K562 (cell line): ENCODE measurements around the gene COQ3. TPM values are rescaled to one million over a fixed set of nuclear protein-coding genes. Genes with fewer than 3 reads are reported as not detected.

Source experiments
- ATAC-seq: fragments of 200-7000 bp; cut with Tn5 transposase; 3 replicates; pipeline ENCODE4 v1.9.1; 2020; ENCODE audit warnings: moderate library complexity
- BruUV-seq: library from RNA; stranded (reverse); fragments of 400-500 nt; replicated peaks from 2 replicates; lab custom pipeline; 2021; lab: Mats Ljungman, UMichigan
- CTCF ChIA-PET: fragments of 300-600 bp; formaldehyde crosslinking; extraction: SDS; loops from one replicate; lab custom pipeline; 2021; ENCODE audit warnings: low intra/inter-chr PET ratio; lab: Yijun Ruan, JAX
- POLR2A ChIA-PET: fragments of 300-600, 350-650 bp; sonication (Branson Sonifier 250); formaldehyde crosslinking; extraction: SDS; loops from one replicate; lab custom pipeline; 2021; ENCODE audit warnings: antibody characterized with exemption, inconsistent platforms; lab: Yijun Ruan, JAX
- DNase-seq, 4 experiments: peaks; one replicate each; pipeline versions ENCODE4 v3.0.0 to v3.0.0-alpha.2; 2011 to 2018; ENCODE audit warnings: low spot score in 3 of 4, mixed read lengths in 3 of 4; ENCODE audit errors: extremely low read depth in 1 of 4
- FAIRE-seq: peaks from 2 replicates; lab custom pipeline; 2011; peaks lifted over from hg19 to GRCh38; lab: Jason Lieb, UNC
- H2AFZ ChIP-seq: 2 replicates; pipeline ENCODE4 v1.6.0; 2011; ENCODE audit warnings: low read depth, low read length, control low read depth, inconsistent platforms
- H3K27ac ChIP-seq: fragments of 200-600 bp; 3 replicates; pipeline ENCODE4 v1.8.0; 2011; ENCODE audit warnings: low read depth, mild to moderate bottlenecking, control low read depth, inconsistent platforms, low read length, moderate library complexity, mixed read lengths; ENCODE audit errors: extremely low read depth
- H3K27me3 ChIP-seq, 2 experiments: fragments of 300-600 bp in 1 of 2; 2 replicates in 1 of 2; 3 replicates in 1 of 2; pipeline versions ENCODE4 v1.6.0 to v1.8.0; 2011; ENCODE audit warnings: inconsistent platforms in 2 of 2, low read length in 2 of 2, mild to moderate bottlenecking in 1 of 2, mixed read lengths in 1 of 2, moderate library complexity in 1 of 2; ENCODE audit not compliant: control insufficient read depth in 2 of 2, insufficient read depth in 2 of 2
- H3K36me3 ChIP-seq: fragments of 300-600 bp; 3 replicates; pipeline ENCODE4 v1.8.0; 2011; ENCODE audit warnings: mild to moderate bottlenecking, low read length, inconsistent platforms; ENCODE audit not compliant: control insufficient read depth, insufficient read depth
- H3K4me1 ChIP-seq, 2 experiments: fragments of 200-600 bp in 1 of 2; replicated peaks in 1 of 2; 2 replicates in 1 of 2; 3 replicates in 1 of 2; pipeline versions ENCODE4 v1.5.1 to v1.8.0; 2011; ENCODE audit warnings: inconsistent platforms in 2 of 2, low read length in 2 of 2, mild to moderate bottlenecking in 1 of 2, mixed read lengths in 1 of 2, moderate library complexity in 1 of 2; ENCODE audit not compliant: control insufficient read depth in 2 of 2, insufficient read depth in 2 of 2
- H3K4me2 ChIP-seq: 2 replicates; pipeline ENCODE4 v1.6.1; 2011; ENCODE audit warnings: low read length, control low read depth, inconsistent platforms, mixed read lengths; ENCODE audit not compliant: insufficient read depth
- H3K4me3 ChIP-seq: fragments of 200-600 bp; sonication (generic), shearing (Covaris generic); 2 replicates; pipeline ENCODE4 v1.5.1; 2016; ENCODE audit warnings: control low read depth, inconsistent platforms
- H3K79me2 ChIP-seq: fragments of 200-600 bp; 3 replicates; pipeline ENCODE4 v1.8.0; 2011; ENCODE audit warnings: low read length, inconsistent platforms; ENCODE audit not compliant: control insufficient read depth, insufficient read depth
- H3K9ac ChIP-seq, 2 experiments: 2 replicates each; pipeline versions ENCODE4 v1.6.0 to v1.6.1; 2011; ENCODE audit warnings: low read depth in 2 of 2, low read length in 2 of 2, control low read depth in 1 of 2, inconsistent platforms in 1 of 2, mild to moderate bottlenecking in 1 of 2, mixed read lengths in 1 of 2; ENCODE audit not compliant: insufficient read depth in 1 of 2
- H3K9me1 ChIP-seq: one replicate; pipeline ENCODE4 v1.6.0; 2011; ENCODE audit warnings: inconsistent platforms, mild to moderate bottlenecking, low read length, moderate library complexity; ENCODE audit not compliant: control insufficient read depth, insufficient read depth
- H3K9me3 ChIP-seq: replicated peaks from 2 replicates; pipeline ENCODE4 v1.5.1; 2011; ENCODE audit warnings: low read depth, low read length, inconsistent platforms; ENCODE audit not compliant: control insufficient read depth, insufficient read depth
- H4K20me1 ChIP-seq: replicated peaks from 2 replicates; pipeline ENCODE4 v1.6.1; 2011; ENCODE audit warnings: low read length, inconsistent platforms, mixed read lengths; ENCODE audit not compliant: control insufficient read depth, insufficient read depth
- BRF1 ChIP-seq: IDR thresholded peaks from 3 replicates; pipeline ENCODE4 v1.6.1; 2011; ENCODE audit warnings: borderline replicate concordance, mild to moderate bottlenecking; ENCODE audit not compliant: insufficient read length; ENCODE audit errors: extremely low read depth
- GABPB2 ChIP-seq: fragments of 250-450 bp; sonication (Bioruptor Pico); conservative IDR thresholded peaks from 2 replicates; pipeline ENCODE4 v1.5.1; 2021; ENCODE audit warnings: mild to moderate bottlenecking
- RBBP5 ChIP-seq: fragments of 200-600 bp; sonication (generic); IDR thresholded peaks from 2 replicates; pipeline ENCODE4 v1.6.1; 2012; ENCODE audit warnings: borderline replicate concordance, mild to moderate bottlenecking, low read length, control low read depth, inconsistent platforms; ENCODE audit not compliant: insufficient read depth, poor library complexity, severe bottlenecking
- RBM14 ChIP-seq: fragments of 200-400 bp; formaldehyde crosslinking; IDR thresholded peaks from 2 replicates; pipeline ENCODE4 v1.6.1; 2018; ENCODE audit warnings: low read depth, mild to moderate bottlenecking, low read length, moderate library complexity, borderline replicate concordance; ENCODE audit not compliant: insufficient read depth
- SREBF1 ChIP-seq: fragments of 150-350 bp; IDR thresholded peaks from 2 replicates; pipeline ENCODE4 v1.6.1; 2014; ENCODE audit warnings: antibody characterized with exemption, low read depth, low read length, borderline replicate concordance
- XRCC4 ChIP-seq: IDR thresholded peaks from one replicate; pipeline ENCODE4 v1.6.1; 2011; ENCODE audit not compliant: insufficient read depth, insufficient read length; ENCODE audit errors: extremely low read depth
- XRCC5 ChIP-seq: fragments of 200-400 bp; formaldehyde crosslinking; IDR thresholded peaks from 2 replicates; pipeline ENCODE4 v1.6.1; 2017; ENCODE audit warnings: low read depth, mild to moderate bottlenecking, low read length
- ZBTB12 ChIP-seq: fragments of 250-450 bp; sonication (Bioruptor Pico); IDR thresholded peaks from 2 replicates; pipeline ENCODE4 v1.4.0; 2020
- WGBS: fragments of 100-300 bp; shearing (Covaris generic); methylation state at CpG from one replicate; pipeline ENCODE4 v1.1.6; 2016; ENCODE audit warnings: low coverage, mixed read lengths; ENCODE audit not compliant: insufficient coverage; ENCODE audit errors: missing lambda C conversion rate; 5-methylcytosine and 5-hydroxymethylcytosine counted together
- in situ Hi-C: fragments of 300-500 bp; cut with MboI; formaldehyde crosslinking; loops from 4 replicates; pipeline ENCODE4 v1.15.0; 2018; ENCODE audit warnings: inconsistent platforms, mixed read lengths
- intact Hi-C: fragments of 100-400 bp; cut with micrococcal nuclease; formaldehyde crosslinking; loops from 2 replicates; pipeline ENCODE4 v1.14.2; 2022
- polyA plus RNA-seq, 8 experiments: library from polyadenylated mRNA; depleted of rRNA in 4 of 8; stranded (reverse) in 5 of 8; unstranded in 3 of 8; fragments of >200 nt; fragmentation: Nextera tagmentation in 2 of 8; fragmentation: Illumina TruSeq in 1 of 8; extraction: Ambion mirVana in 2 of 8; extraction: Trizol in 1 of 8; gene quantifications; 2 replicates each; pipeline versions ENCODE4 v1.2.1 to v1.2.3, GENCODE V29; 2011 to 2014; ENCODE audit warnings: inconsistent platforms in 1 of 8, missing spikeins in 1 of 8
- total RNA-seq, 7 experiments: library from RNA; depleted of rRNA in 6 of 7; stranded (reverse); fragments of >200 nt in 6 of 7; fragmentation: Illumina TruSeq in 2 of 7; extraction: Trizol in 2 of 7; gene quantifications; 2 replicates each; pipeline versions ENCODE4 v1.2.1 to v1.2.3, GENCODE V29; 2011 to 2021; ENCODE audit warnings: low replicate concordance in 1 of 7
- TF ChIP-seq, protein P1 (sequence below): fragments of 250-450 bp; sonication (Bioruptor Pico); IDR thresholded peaks from 2 replicates; pipeline ENCODE4 v1.8.0; 2022; ENCODE audit warnings: moderate library complexity, mild to moderate bottlenecking, inconsistent platforms

COQ3 gene
- total and polyA plus RNA-seq, 9 of the 15 experiments (the other 6 are each of a cell fraction or from before 2014, with no cell fraction given), result 16.9 to 137 (median 33.9) TPM

DNA sequence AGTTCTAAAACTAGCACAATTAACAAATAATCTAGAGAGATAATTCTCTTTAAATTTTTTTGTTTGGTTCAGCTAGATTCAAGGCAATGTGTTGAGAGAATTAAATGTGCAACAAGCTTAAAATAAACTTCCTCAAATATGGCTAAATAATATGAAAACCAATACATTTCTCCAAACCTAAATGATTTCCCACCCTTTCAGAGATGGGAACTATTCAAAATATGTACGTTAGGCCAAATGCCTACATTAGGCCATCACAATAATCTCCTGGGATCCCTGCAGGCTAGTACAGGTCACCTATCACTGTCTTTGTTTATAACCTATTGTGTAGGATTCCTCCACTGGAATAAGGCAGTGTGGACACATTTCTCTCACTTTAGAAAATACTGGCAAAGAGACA lies 46.2 kb downstream of the COQ3 start:
- Histone ChIP-seq H3K27me3 (peaks cover 18 to 43% of the 10 kb centered on the region in 2 experiments; a peak in 4 of 5 replicates), H2AFZ (no peak overlapping the region), H3K9me1 (no peaks in the 10 kb centered on the region), H3K27ac (no peak overlapping the region), H3K9ac (no peak overlapping the region), H3K4me2 (no peak overlapping the region), H3K4me3 (no peak overlapping the region), H3K79me2 (no peaks in the 10 kb centered on the region), H3K4me1 (peaks cover 0 to 13% of the 10 kb centered on the region in 2 experiments; a peak in 2 of 5 replicates), H3K9me3 (no peaks in the 10 kb centered on the region), H4K20me1 (no peaks in the 10 kb centered on the region; the same call in 1 of the 2 replicates), H3K36me3 (no peaks in the 10 kb centered on the region)
- ChIA-PET CTCF (no interaction called here), POLR2A (interaction anchor here (1.1 to 1.5 kb wide), 2 partner anchors 12 to 17 kb away, joined by 3 to 5 read pairs; no protein-coding TSS in a partner anchor)
- no peak for FAIRE-seq
- BruUV-seq, result no TSS peak
- no peak for TF ChIP-seq ZBTB12 (CRISPR knock-in tag)
- TF ChIP-seq RBBP5, result no peak
- no peak for TF ChIP-seq RBM14
- TF ChIP-seq XRCC4, result no peak
- TF ChIP-seq BRF1, result no peak
- TF ChIP-seq, protein P1, sequence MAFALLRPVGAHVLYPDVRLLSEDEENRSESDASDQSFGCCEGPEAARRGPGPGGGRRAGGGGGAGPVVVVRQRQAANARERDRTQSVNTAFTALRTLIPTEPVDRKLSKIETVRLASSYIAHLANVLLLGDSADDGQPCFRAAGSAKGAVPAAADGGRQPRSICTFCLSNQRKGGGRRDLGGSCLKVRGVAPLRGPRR, result no peak
- no peak for TF ChIP-seq XRCC5
- TF ChIP-seq GABPB2 (CRISPR knock-in tag), result no peak
- no peak for TF ChIP-seq SREBF1
- ATAC-seq, result no peak
- in situ Hi-C loops, result loop anchor here (25.0 kb wide), 1 partner anchor 389 kb away; no protein-coding TSS in a partner anchor
- 6% methylated on average over 1 of the region's 1 CpG for WGBS
- no peak for DNase-seq
- intact Hi-C loops, result loop anchor here (5.0 kb wide), 1 partner anchor 79 kb away; the partner anchor contains the start of gene PNISR
